HG03108 (cell line): ENCODE data around the gene MAGEA10.
"Not testable (repeated sequence)": the region's sequence is repeated elsewhere in the genome, so short reads cannot be mapped to it uniquely, and the experiment has no call there.

ENCODE experiments used
- ATAC-seq: cut with Tn5 transposase; IDR thresholded peaks from one replicate; pipeline ENCODE4 v1.9.1; 2021; ENCODE audit warnings: moderate library complexity; ENCODE audit not compliant: unreplicated experiment

MAGEA10 gene

GRCh38 chrX:152138388-152138784, at the start of gene MAGEA10:
Gene MAGEA10, minus strand, starts transcription at chrX:152138577. Its CDS starts 2,957 bp downstream, at chrX:152135620.
- no peak for ATAC-seq

- no peak for ATAC-seq
Measured at GRCh38 chrX:152177497-152178269, 39.3 kb upstream of the MAGEA10 start.

- no peak for ATAC-seq
Measured at GRCh38 chrX:152177052-152177451, 38.7 kb upstream of the MAGEA10 start.

- ATAC-seq = not testable (repeated sequence)
Measured at GRCh38 chrX:152175892-152176291, 37.5 kb upstream of the MAGEA10 start.

- ATAC-seq = not testable (repeated sequence)
Measured at GRCh38 chrX:152173923-152174322, 35.5 kb upstream of the MAGEA10 start.

GRCh38 chrX:152170621-152171020, 32.2 kb upstream of the MAGEA10 start:
- no peak for ATAC-seq

GRCh38 chrX:152165033-152165743, 26.8 kb upstream of the MAGEA10 start:
- ATAC-seq = no peak

GRCh38 chrX:152157042-152157441, 18.7 kb upstream of the MAGEA10 start:
- ATAC-seq = no peak

GRCh38 chrX:152155766-152156310, 17.5 kb upstream of the MAGEA10 start:
- no peak for ATAC-seq

- ATAC-seq = no peak
Measured at GRCh38 chrX:152154050-152154449, 15.7 kb upstream of the MAGEA10 start.

GRCh38 chrX:152151256-152151655, 12.9 kb upstream of the MAGEA10 start:
- no peak for ATAC-seq

- ATAC-seq = no peak
Measured at GRCh38 chrX:152149648-152150047, 11.3 kb upstream of the MAGEA10 start.

- ATAC-seq = no peak
Measured at GRCh38 chrX:152139589-152139988, 1.2 kb upstream of the MAGEA10 start.

GRCh38 chrX:152137771-152138387, 498 bp downstream of the MAGEA10 start:
- no peak for ATAC-seq

GRCh38 chrX:152136312-152136711, 2.1 kb downstream of the MAGEA10 start:
- no peak for ATAC-seq

GRCh38 chrX:152131525-152131924, 6.9 kb downstream of the MAGEA10 start:
- ATAC-seq = no peak

GRCh38 chrX:152129069-152129844, 9.1 kb downstream of the MAGEA10 start:
- ATAC-seq = not testable (repeated sequence)

- no peak for ATAC-seq
Measured at GRCh38 chrX:152117305-152117704, 21.1 kb downstream of the MAGEA10 start.

- no peak for ATAC-seq
Measured at GRCh38 chrX:152108527-152108926, 29.9 kb downstream of the MAGEA10 start.

- no peak for ATAC-seq
Measured at GRCh38 chrX:152103866-152104265, 34.5 kb downstream of the MAGEA10 start.

GRCh38 chrX:152086141-152086540, 52.2 kb downstream of the MAGEA10 start:
- ATAC-seq = no peak
